Stimulated activated CD4-positive, alpha-beta T cell treated with anti-CD3 and anti-CD28 coated beads, Interleukin-1b, Interleukin-23, amount 100 ng/mL, for 1 hour (primary cell): ENCODE data around the gene TNFRSF8.

ENCODE experiments used
- DNase-seq, 2 donors: peaks; one replicate each; pipeline ENCODE4 v3.0.0-alpha.2; 2020; ENCODE audit warnings: low read depth in 2 of 2

TNFRSF8 gene

DNA sequence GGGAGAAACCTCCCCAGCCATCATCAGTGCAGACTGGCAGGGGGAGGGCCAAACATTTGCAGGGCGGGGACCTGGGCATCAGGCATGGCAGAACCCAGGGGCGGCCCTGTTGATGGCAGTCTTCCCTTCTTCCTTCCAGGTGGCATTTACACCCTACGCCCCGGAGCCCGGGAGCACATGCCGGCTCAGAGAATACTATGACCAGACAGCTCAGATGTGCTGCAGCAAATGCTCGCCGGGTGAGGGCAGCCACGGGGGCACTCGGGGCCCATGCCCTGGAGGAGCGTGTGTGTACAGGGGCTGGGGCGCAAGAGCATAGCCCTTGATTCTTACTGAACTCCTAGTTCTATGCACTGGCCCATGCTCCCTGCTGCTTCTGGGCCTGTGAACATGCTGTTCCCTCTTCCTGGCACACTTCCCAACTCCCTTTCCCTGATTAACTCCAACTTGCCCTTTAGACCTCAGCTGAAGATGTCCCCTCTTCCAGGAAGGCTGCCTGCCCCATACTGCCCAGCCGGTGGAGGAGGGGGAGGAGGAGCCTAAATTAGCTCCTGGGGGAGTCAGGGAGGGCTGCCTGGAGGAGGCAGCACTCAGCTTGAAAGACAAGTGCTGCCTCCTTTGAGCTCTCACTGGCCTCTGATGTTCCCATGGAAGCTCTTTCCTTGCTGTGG, 125.7 kb downstream of the TNFRSF8 start:
- no peak for DNase-seq

GRCh38 chr1:12189328-12189682, 126.2 kb downstream of the TNFRSF8 start:
- DNase-seq: no peak

- no peak for DNase-seq
These were observed 128.3 kb downstream of the TNFRSF8 start for GRCh38 chr1:12191242-12192032.
